Stimulated activated CD4-positive, alpha-beta T cell treated with anti-CD3 and anti-CD28 coated beads, Interleukin-1b, Interleukin-23, amount 100 ng/mL, for 48 hours (primary cell): ENCODE results near the gene URAD.

Source experiments
- DNase-seq: peaks from one replicate; pipeline ENCODE4 v3.0.0-alpha.2; 2020

URAD gene

GRCh38 chr13:27997904-27998522 is 9.5 kb upstream of the URAD start:
- peak; percentile 18 for DNase-seq

DNA sequence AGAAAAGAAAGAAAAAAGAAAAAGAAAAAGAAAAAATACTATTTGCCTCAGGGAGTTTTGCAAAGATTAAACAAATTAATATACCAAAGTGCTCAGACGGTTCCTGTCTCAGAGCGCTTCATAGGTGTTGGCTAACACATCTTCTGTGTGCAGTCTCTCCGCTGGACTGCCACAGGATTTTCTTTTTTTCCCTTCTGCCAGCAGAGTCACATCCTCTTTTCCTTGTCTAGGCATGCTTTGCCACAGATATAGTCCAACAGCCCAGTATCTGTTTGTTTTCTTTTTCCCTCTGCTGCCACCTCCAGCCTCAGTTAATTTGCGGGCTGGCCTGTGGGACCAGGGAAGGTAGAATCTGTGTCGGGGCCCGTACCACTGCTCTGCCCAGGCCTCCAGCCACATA is 3.4 kb upstream of the URAD start:
- DNase-seq = no peak

GRCh38 chr13:27985600-27985999 is 2.9 kb downstream of the URAD start:
- no peak for DNase-seq

DNA sequence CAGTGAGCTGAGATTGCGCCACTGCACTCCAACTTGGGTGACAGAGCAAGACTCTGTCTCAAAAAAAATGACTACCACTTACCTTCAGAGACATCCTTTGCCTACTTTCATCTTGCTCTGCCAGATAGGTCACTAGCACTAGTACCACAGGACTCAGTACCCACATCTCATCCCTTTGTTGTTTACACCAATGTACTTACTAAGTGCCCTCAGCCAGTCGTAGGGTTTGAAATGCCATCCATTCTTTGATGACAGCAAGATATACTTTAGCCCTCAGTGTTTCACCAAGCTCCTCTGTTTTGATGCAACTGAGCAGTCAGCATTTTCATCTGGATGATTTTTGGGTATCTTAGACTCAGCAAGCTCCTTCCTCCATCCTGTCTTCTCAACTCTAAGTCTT is 6.1 kb downstream of the URAD start:
- no peak for DNase-seq

DNA sequence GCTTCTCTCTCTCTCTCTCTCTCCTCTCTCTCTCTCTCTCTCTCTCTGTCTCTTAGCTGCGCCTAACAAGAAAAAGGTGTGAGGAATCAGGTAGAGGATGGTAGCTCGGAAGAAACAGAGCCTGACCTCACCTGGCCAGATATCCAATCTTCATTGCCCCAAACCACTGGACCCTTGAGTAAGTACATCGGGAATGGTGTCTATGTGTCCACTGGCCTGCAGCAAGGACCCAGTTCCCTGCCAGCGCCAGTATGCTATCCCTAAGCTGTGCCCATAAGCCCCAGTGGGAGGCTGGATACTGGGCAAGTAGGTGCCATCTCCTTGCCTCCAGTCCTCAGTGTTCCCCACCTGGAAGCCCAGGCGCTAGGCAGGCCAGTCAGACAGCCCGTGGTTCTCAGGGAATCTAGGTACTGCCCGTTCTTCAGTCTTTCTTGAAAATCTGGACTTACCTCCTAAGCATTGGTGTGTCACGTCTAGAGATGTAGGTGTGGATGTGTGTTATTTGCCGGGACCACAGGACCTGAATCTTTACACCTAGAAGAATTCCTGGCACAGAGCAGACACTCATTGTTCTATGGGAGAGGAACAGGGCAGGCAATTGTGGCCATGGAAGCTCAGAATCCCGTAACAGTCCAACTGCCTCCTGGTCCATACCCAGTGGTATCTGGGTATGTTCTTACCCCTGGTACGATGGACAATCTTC is 7.3 kb downstream of the URAD start:
- DNase-seq = no peak

DNA sequence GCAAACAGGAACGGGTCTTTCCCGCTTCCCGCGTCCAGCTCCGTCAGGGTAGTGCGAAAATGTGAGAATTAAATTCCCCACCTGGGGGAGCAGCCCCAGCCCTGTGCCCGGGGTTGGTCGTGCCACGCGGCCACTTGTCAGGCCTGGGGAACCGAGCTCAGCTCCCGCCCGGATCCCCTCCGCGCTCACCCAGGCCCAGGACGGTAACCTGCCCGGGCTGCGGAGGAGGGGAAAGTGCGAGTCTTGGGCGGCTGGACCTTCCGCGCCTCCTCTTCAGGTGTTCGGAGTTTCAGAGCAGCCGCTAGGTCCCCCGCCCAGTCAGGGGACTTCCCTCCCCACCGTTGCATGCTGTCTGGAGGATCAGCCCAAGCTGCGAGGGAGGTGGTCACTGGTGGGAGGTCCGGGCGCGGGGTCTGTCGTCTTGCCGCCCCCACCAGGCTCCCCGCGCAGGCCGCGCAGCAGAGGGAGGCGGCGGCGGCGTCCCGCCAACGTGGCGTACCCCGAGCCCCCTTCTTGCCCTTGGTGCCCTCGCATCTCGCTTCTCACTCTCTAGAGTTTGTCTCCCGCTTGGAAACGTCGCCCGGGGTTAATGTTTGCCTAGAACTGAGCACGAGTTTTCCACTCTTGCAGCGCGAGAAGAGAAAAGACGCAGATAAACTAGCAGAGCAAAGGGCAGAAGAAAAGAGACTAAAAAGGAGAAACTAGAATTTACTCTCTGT is 8.1 kb downstream of the URAD start:
- DNase-seq = no peak

DNA sequence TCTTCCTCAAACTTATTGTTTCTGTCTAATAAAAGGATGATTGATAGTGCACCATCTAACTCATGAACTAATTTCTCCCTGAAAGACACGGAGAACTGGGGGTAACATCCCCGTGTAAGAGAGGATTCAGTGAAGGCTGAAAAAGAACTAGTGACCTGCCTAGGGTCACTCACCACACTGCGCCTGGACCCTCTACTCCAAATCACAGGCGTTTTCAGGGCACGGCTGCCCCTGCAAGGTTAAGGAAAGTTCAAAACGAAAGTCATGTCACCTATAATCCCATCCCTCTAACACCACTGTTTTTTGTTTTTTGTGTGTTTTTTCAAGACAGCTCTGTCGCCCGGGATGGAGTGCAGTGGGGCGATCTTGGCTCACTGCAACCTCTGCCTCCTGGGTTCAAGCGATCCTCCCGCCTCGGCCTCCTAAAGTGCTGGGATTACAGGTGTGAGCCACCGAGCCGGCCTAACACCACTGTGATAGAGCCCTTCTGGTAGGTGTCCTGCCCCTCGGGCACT is 8.7 kb downstream of the URAD start:
- DNase-seq = no peak

DNA sequence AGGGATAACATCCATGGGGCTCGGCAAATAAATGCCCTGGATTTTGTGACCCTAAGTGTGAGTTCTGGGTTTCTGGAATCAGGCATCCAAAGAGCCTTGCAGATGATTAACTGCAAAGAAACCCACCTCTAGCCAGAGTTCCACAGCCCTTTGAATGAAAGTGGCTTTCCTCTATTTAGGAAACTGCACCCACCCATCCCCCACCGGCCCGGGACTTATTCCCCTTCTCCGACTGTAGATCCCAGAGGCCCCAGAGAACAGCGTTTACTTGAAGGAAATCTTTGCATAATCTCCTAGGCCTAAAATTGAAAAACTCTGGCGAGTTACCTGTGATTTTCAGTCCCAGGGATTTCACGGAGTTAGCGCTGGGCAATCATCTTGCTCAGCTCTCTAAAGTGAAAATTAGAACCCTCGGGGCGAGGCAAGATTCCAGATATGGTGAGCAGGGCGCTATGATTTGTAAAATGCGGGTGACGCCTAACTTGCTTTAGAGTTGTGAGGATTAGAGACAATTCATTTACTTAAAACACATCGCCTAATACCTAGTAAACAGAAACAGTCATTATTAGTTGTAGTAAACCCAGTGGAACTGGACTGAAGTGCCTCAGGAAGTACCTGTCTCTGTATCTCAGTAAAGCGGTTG is 9.4 kb downstream of the URAD start:
- no peak for DNase-seq

- no peak for DNase-seq
These were observed 10.1 kb downstream of the URAD start for GRCh38 chr13:27978301-27978968.

DNA sequence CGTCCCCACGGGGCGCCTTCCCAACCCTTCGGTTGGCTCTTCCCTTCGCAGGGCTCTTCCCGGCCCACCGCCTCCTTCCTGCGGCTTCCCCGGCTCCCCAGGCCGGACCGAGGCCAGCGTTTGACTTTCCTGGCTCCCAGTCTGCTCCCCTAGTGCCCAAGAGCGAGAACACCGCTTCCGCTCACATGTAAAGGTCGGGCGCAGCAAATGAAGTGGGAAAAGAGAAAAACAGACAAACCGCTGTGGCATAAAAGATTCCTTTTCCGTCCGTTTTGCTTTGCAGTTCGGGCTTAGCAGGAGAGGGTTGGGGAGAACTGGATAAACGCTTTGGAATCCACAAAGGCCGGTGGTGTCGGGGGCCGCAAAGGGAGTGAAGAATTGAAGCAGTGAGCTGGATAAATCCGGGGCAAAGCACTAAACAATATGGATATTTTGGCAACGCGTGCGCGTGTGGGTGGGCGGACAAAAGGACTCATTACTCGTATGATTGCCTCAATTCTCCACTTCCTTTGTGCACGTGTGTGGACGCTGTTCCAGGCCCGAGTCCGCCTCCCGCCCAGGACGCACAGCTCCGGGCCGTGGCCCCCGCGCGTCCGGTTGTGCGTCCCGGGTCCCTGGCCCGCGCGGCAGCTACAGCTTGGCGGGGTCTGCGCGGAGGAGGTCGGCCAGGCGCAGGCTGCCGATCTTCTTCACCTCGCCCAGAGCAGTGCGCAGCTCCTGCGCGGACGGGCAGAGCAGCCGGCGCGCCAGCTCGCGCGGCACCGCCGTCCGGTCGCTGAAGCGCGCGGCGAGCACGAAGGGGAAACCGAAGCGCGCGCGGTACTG is 10.8 kb downstream of the URAD start:
- no peak for DNase-seq

DNA sequence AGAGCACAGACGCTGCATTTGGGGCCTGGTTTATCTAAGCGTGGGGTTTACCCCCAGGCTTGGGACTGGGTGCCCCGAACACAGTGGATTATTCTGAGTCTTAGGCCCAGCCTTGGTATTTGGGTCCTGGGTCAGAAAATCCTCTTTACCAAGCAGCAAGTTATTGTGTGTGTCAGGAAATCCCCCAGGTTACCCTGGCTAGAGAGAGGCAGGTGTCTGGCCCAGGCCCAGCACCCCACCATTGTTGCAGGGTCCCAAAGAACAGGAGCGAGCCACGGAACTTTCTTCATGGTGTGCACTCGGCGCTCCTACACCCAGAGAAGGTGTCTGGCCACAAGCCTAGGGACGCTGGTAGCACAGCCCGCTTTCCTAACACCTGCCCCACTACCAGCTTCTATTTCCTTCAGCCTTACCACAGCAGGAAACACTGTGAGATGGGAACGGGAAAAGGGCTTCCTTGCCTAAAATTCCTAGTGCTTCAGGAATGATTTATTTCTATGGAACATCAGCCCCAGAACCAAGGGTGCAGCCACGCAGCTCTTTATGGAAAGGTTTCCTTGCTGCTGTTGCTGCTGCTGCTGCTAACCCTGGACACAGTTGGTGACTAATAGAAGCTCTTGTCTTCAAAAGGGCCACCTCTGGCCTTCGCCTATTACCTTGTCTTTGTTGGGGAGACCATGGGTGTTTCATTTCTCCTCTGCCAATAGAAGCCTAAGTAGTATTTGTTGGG is 12.0 kb downstream of the URAD start:
- DNase-seq = no peak

DNA sequence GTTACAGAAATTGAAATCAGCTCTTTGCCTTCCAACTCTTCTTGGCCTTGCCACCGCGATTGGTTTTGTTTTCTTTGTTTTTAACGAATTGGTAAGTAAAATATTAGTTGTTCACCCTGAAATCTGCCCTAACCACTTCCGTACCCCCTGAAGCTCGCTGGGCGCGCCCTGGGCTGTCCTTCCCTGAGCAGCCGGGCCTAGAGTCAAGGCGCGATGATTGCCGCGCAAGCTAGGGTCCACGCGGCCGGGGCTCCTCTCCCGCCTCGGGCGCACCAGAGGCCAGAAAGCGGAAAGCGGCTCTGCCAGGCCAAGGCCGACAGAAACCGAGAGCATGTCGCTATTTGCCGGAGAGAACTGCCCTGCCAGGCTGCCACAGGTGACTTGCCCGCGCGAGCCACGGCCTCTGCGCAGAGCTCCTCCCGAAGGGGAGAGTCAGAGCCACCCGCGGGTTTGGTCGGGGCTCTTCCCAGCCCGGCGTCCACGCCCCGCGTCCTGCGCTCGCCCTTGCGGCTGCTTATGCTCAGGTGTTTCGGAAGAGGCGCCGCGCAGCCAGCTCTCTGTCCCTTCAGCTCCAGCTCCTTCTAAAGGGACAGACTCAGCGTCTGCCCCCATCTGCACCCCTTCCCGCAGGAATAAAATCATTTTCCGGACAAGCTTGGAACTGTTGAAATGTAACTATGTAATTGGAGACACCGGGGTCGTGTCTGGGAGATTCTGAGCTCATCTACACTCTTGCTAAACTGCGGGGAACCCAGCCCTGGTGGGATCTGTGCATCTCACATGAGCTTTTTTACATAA is 12.7 kb downstream of the URAD start:
- no peak for DNase-seq

DNA sequence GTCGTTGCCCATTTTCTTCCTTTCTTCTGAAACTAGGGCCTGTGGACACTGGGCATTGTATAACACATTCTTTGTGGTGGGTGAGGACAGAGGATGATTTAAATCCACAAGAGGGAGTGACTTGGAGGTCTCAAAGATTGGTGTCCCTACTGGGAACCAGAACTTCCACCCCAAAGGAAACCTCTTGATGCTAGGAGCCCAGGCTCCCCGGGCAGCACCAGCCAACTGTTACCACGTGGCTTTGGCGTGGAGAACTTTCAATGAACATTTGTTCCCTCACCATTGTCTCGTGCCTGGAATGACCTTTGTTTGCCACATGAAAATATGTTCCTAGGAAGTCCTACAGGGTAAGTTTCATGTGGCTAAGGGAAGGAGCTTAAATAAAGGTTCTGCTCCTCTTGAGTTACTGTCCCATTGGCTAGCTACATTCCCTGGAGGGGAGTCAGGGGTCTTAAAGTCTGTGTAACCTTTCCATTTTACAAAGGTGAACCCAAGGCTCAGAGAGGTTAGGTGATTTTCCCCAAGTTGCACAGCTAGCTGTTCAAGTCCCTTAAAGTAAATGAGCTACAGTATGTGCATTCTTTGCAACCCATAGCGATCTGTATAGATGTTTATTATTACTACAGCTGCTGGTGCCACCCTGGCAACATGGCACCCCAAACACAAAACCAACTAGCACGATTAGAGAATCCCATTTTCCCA is 14.4 kb downstream of the URAD start:
- DNase-seq = no peak

DNA sequence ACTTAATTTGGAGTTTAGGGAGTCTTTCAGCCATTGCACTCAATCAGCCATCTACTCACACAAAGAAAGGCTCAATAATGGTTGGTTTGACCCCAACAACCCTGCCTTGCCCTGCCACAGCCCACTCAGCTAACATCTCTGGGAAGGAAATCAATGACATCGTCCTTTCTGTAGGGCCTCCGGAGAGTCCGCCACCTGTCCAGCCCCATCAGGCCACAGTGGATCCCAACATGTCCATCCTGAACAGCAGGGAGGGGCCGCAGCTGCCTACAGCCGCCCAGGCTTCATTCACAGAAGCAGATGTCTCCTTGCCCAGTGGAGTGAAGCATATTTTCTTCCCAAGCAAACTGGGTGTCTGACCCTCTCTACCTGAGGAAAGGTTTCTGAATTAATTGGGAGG is 15.2 kb downstream of the URAD start:
- no peak for DNase-seq

DNA sequence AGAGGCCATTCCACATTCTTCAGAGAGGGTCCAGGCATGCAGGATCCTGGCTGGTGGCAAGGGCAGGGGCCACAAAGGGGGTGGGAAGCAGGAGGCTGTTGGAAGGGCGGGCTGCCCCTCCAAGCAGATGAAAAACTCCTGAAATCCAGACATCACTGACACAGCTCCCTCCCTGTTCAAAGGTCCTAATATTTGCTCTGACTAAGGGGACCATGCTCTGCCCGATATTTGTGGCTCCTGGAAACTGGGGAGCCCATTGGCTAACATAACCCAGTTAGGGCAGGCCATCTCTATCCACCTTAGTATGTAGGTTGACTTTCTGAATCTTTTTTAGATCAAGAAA is 16.0 kb downstream of the URAD start:
- DNase-seq = no peak

GRCh38 chr13:27971776-27972477 is 16.6 kb downstream of the URAD start:
- no peak for DNase-seq

GRCh38 chr13:27971236-27971645 is 17.3 kb downstream of the URAD start:
- no peak for DNase-seq

DNA sequence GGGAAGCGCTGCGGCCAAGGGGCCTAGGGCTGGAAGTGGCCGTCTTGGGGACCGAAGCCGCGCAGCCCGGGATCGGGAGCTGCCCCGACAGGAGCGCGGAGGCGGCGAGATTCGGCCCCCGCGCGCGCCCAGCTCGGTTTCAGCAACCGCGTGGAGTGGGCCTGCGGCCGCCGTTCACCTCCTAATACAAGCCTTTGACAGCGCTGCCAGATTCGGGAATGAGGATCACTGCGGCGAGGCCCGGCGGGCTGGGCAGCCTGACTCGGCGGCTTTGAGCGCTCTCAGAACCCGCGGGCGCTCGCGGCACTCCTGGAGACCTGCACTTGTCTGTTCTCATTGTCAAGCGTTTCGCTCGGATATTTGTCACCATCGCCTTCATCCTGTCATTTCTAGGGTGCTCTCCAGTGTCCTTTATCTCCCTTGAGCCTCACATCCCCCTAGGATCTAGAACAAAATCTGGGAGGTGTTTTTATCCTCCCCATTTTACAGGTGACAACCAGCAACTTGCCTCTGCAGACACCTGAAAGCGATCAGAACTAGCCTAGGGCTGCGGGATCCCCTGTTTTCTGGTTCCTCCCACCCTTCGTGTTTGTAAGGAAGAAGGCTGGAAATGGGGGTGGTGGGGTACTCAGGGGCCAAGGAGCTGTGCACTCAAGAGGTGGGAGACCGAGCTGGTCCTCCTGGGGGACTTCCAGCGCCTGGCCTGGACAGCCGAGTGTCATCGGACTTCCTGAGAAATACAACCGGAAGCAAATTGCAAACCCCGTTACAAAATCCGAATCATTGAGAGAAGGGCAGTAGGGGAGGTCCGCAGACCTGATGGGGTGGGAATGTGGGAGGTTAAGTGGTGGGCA is 17.9 kb downstream of the URAD start:
- no peak for DNase-seq
